ENCODE results near the gene LMO1. TPM values are rescaled to one million over a fixed set of nuclear protein-coding genes. Genes with fewer than 3 reads are reported as not detected.

LMO1 gene
- total RNA-seq, 1 experiment from 2014 or later, result 0.27 TPM

DNA sequence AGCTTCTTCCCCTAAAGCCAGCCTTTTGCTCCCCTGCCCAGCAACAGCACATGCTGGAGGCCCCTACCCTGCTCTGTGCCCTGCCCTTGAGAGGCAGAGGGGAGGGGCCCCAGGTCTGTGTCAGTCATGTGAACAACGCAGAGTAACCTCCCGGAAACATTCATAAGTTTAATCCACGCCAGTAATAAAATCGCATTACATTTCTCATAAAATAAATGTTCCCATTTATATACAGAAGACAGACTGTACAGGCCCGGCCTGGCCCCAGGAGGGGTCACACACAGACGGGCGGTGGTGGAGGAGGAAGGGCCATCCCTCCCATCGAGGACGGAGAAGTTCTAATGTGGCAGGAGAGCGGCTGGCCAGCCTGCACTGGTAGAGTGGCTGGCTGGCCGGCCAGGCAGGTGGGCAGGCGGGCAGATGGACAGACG, 39.5 kb downstream of the LMO1 start (continued):
- TF ChIP-seq, protein P1, sequence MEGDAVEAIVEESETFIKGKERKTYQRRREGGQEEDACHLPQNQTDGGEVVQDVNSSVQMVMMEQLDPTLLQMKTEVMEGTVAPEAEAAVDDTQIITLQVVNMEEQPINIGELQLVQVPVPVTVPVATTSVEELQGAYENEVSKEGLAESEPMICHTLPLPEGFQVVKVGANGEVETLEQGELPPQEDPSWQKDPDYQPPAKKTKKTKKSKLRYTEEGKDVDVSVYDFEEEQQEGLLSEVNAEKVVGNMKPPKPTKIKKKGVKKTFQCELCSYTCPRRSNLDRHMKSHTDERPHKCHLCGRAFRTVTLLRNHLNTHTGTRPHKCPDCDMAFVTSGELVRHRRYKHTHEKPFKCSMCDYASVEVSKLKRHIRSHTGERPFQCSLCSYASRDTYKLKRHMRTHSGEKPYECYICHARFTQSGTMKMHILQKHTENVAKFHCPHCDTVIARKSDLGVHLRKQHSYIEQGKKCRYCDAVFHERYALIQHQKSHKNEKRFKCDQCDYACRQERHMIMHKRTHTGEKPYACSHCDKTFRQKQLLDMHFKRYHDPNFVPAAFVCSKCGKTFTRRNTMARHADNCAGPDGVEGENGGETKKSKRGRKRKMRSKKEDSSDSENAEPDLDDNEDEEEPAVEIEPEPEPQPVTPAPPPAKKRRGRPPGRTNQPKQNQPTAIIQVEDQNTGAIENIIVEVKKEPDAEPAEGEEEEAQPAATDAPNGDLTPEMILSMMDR (IDR thresholded peaks at IDR 0.05 in 2 of 3, conservative IDR thresholded peaks at IDR 0.05 in 1 of 3; ENCODE audit: borderline replicate concordance in 1 of 3, insufficient read depth in 1 of 3, low read depth in 2 of 3, low read length in 2 of 3), result no peak
- no peak for TF ChIP-seq CEBPB (IDR thresholded peaks at IDR 0.05; ENCODE audit: low read depth)
- TF ChIP-seq FOSL1 (IDR thresholded peaks at IDR 0.05; ENCODE audit: low read depth), result no peak
- TF ChIP-seq EZH2phosphoT487 (IDR thresholded peaks at IDR 0.05; ENCODE audit: borderline replicate concordance), result no peak
- no peak for TF ChIP-seq TCF7L2 (IDR thresholded peaks at IDR 0.05; ENCODE audit: borderline replicate concordance, extremely low read depth, insufficient read depth, insufficient read length)

DNA sequence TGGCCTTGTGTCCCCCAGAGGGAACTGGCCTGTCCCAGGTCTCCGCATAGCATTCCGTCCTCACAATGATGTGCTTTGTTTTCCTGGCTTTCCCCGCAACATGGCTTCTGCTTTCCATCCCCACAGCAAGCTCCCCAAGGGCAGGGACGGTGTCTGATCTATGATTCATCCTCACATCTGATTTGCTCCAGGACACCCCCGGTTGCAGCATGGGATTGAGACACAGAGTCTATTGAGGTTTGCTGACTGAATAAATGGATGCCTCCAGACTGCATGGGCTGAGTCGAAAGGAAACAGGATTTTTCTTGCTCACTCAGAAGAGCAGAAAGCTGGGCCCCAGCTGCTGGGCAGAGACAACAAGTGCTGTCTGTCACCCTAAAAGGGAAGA, 40.2 kb downstream of the LMO1 start:
- DNase-seq (ENCODE audit: low read depth, low spot score), result no peak
- no peak overlapping the region for H2AFZ ChIP-seq (ENCODE audit: low read depth, low read length, poor library complexity, severe bottlenecking)
- no peaks in the 10 kb centered on the region for H3K79me2 ChIP-seq (ENCODE audit: insufficient read depth, low read length)
- H4K20me1 ChIP-seq (ENCODE audit: insufficient read depth), result no peaks in the 10 kb centered on the region
- no peak for TF ChIP-seq ZNF274 (IDR thresholded peaks at IDR 0.05; ENCODE audit: low read depth, low read length)
- TF ChIP-seq RAD21 (IDR thresholded peaks at IDR 0.05; ENCODE audit: low read depth), result no peak
- TF ChIP-seq, protein P2, sequence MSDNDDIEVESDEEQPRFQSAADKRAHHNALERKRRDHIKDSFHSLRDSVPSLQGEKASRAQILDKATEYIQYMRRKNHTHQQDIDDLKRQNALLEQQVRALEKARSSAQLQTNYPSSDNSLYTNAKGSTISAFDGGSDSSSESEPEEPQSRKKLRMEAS (IDR thresholded peaks at IDR 0.05), result no peak
- TF ChIP-seq EGR1 (IDR thresholded peaks at IDR 0.05; ENCODE audit: low read depth), result no peak
- TF ChIP-seq, protein P1 (IDR thresholded peaks at IDR 0.05 in 2 of 3, conservative IDR thresholded peaks at IDR 0.05 in 1 of 3; ENCODE audit: borderline replicate concordance in 1 of 3, insufficient read depth in 1 of 3, low read depth in 2 of 3, low read length in 2 of 3), result no peak
- TF ChIP-seq SIN3A (IDR thresholded peaks at IDR 0.05; ENCODE audit: low read depth), result no peak
- no peaks in the 10 kb centered on the region for H3K9me2 ChIP-seq (ENCODE audit: insufficient read depth)
- H3K9ac ChIP-seq (ENCODE audit: low read length), result no peak overlapping the region
- H3K27ac ChIP-seq (ENCODE audit: low read depth, low read length), result no peak overlapping the region
- H3K36me3 ChIP-seq (ENCODE audit: control insufficient read depth in 1 of 2, insufficient read depth in 2 of 2, low read length in 2 of 2), result no peaks in the 10 kb centered on the region
- POLR2A ChIA-PET, result no interaction called here
- H3K27me3 ChIP-seq (ENCODE audit: insufficient read depth, low read length), result no peaks in the 10 kb centered on the region
- CTCF ChIA-PET, result interaction anchor here (6.6 kb wide), 1 partner anchor 343 kb away, joined by 27 read pairs; no protein-coding TSS in a partner anchor
- RAD21 ChIA-PET (ENCODE audit: low non-redundant PET in 1 of 2, low total read pairs in 2 of 2, uncharacterized antibody in 2 of 2, unreplicated experiment in 2 of 2), result no interaction called here
- intact Hi-C loops (cut with micrococcal nuclease), result loop anchor here (10.0 kb wide), 1 partner anchor 731 kb away; no protein-coding TSS in a partner anchor
- H3K4me3 ChIP-seq (replicated peaks in 1 of 2; ENCODE audit: low read depth in 1 of 2, low read length in 2 of 2), result no peak overlapping the region
- ATAC-seq, result no peak
- H3K4me1 ChIP-seq (ENCODE audit: control insufficient read depth in 1 of 2, insufficient read depth in 2 of 2, low read length in 2 of 2), result peaks cover 0 to 3% of the 10 kb centered on the region in 2 experiments; a peak in 1 of 4 replicates
- H3K4me2 ChIP-seq (ENCODE audit: low read length), result no peak overlapping the region
- BruUV-seq (replicated peaks), result no TSS peak
- no peaks in the 10 kb centered on the region for H3K9me3 ChIP-seq (ENCODE audit: control insufficient read depth in 1 of 2, insufficient read depth in 1 of 2, low read depth in 1 of 2, low read length in 2 of 2)

All from HCT116 (cell line).